T-cell (primary cell): ENCODE results near the gene ZIC2. TPM values are rescaled to one million over a fixed set of nuclear protein-coding genes. Genes with fewer than 3 reads are reported as not detected.
"Not testable (repeated sequence)": the region's sequence is repeated elsewhere in the genome, so short reads cannot be mapped to it uniquely, and the experiment has no call there.

Experiments used
- ATAC-seq, 4 experiments: fragments of 200-7000 bp in 3 of 4; fragments of 150-1000 bp in 1 of 4; cut with Tn5 transposase; replicated peaks in 1 of 4; 1 replicate in 3 of 4; 2 replicates in 1 of 4; pipeline ENCODE4 v1.10.0; 2021; ENCODE audit warnings: moderate library complexity in 3 of 4, mild to moderate bottlenecking in 2 of 4, moderate number of reproducible peaks in 1 of 4
- CTCF ChIA-PET, 2 donors: fragments of 300-600 bp; sonication (Branson Sonifier 250); formaldehyde crosslinking; loops; one replicate each; lab custom pipeline; 2022; ENCODE audit warnings: antibody characterized with exemption in 2 of 2; lab: Charles Lee
- POLR2A ChIA-PET, 2 donors: fragments of 300-600 bp; sonication (Branson Sonifier 250); formaldehyde crosslinking; loops; one replicate each; lab custom pipeline; 2022; ENCODE audit warnings: antibody characterized with exemption in 2 of 2; lab: Charles Lee
- DNase-seq, 35 experiments: peaks; one replicate each; pipeline versions ENCODE4 v3.0.0 to v3.0.0-alpha.2; 2013 to 2023
- H3K27ac ChIP-seq: one replicate; pipeline ENCODE4 v1.5.1; 2013; ENCODE audit warnings: low read length
- H3K27me3 ChIP-seq, 2 experiments: replicated peaks in 1 of 2; 1 replicate in 1 of 2; 2 replicates in 1 of 2; pipeline versions ENCODE4 v1.6.1 to v1.7.0; 2013; ENCODE audit warnings: low read length in 1 of 2, mixed read lengths in 1 of 2; ENCODE audit not compliant: control insufficient read depth in 2 of 2, insufficient read depth in 2 of 2; ENCODE audit errors: extremely low read depth in 1 of 2
- H3K36me3 ChIP-seq, 2 donors: 1 replicate in 1 of 2; 2 replicates in 1 of 2; pipeline versions ENCODE4 v1.6.1 to v1.7.0; 2013; ENCODE audit warnings: low read length in 1 of 2; ENCODE audit not compliant: control insufficient read depth in 2 of 2, insufficient read depth in 1 of 2; ENCODE audit errors: extremely low read depth in 1 of 2
- H3K4me1 ChIP-seq, 2 experiments: 1 replicate in 1 of 2; 2 replicates in 1 of 2; pipeline versions ENCODE4 v1.6.1 to v1.7.0; 2013; ENCODE audit warnings: low read length in 2 of 2, mixed read lengths in 1 of 2; ENCODE audit not compliant: insufficient read depth in 2 of 2, control insufficient read depth in 1 of 2; ENCODE audit errors: extremely low read depth in 1 of 2
- H3K4me3 ChIP-seq, 2 donors: 1 replicate in 1 of 2; 2 replicates in 1 of 2; pipeline versions ENCODE4 v1.5.1 to v1.7.0; 2013; ENCODE audit warnings: mild to moderate bottlenecking in 2 of 2, low read length in 1 of 2, moderate library complexity in 1 of 2; ENCODE audit not compliant: control insufficient read depth in 1 of 2; ENCODE audit errors: extremely low read depth in 1 of 2
- H3K9me3 ChIP-seq: 2 replicates; pipeline ENCODE4 v1.7.0; 2013
- H3K27ac Mint-ChIP-seq, 2 donors: one replicate each; pipeline ENCODE4 v1.8.0; 2020 to 2021; ENCODE audit warnings: mild to moderate bottlenecking in 2 of 2, mixed read lengths in 2 of 2
- H3K27me3 Mint-ChIP-seq, 2 donors: one replicate each; pipeline ENCODE4 v1.8.0; 2021 to 2022; ENCODE audit warnings: mixed read lengths in 2 of 2
- H3K36me3 Mint-ChIP-seq: one replicate; pipeline ENCODE4 v1.8.0; 2021; ENCODE audit warnings: mixed read lengths
- H3K4me1 Mint-ChIP-seq, 3 donors: one replicate each; pipeline ENCODE4 v1.8.0; 2020 to 2022; ENCODE audit warnings: mixed read lengths in 3 of 3, mild to moderate bottlenecking in 1 of 3
- H3K4me3 Mint-ChIP-seq, 3 donors: one replicate each; pipeline ENCODE4 v1.8.0; 2020 to 2022; ENCODE audit warnings: mild to moderate bottlenecking in 3 of 3, mixed read lengths in 3 of 3, moderate library complexity in 3 of 3
- H3K9me3 Mint-ChIP-seq, 3 donors: one replicate each; pipeline ENCODE4 v1.8.0; 2020 to 2022; ENCODE audit warnings: mixed read lengths in 3 of 3
- WGBS: methylation state at CpG from one replicate; pipeline ENCODE4 v1.1.5; 2013; ENCODE audit warnings: missing lambda C conversion rate; ENCODE audit not compliant: insufficient coverage; 5-methylcytosine and 5-hydroxymethylcytosine counted together
- total RNA-seq, 35 experiments: library from RNA in 6 of 35; stranded (reverse) in 6 of 35; fragments of 120-200 nt in 1 of 35; gene quantifications; one replicate each; pipeline versions ENCODE4 v1.2.1 to v1.2.4 and lab custom pipeline; 2013 to 2026

Gene ZIC2
- total RNA-seq, 5 donors from 2014 or later (not counting 1 experiment from before 2014, with no cell fraction given), result 0.10 to 0.88 (median 0.85) TPM; not detected in 2

DNA sequence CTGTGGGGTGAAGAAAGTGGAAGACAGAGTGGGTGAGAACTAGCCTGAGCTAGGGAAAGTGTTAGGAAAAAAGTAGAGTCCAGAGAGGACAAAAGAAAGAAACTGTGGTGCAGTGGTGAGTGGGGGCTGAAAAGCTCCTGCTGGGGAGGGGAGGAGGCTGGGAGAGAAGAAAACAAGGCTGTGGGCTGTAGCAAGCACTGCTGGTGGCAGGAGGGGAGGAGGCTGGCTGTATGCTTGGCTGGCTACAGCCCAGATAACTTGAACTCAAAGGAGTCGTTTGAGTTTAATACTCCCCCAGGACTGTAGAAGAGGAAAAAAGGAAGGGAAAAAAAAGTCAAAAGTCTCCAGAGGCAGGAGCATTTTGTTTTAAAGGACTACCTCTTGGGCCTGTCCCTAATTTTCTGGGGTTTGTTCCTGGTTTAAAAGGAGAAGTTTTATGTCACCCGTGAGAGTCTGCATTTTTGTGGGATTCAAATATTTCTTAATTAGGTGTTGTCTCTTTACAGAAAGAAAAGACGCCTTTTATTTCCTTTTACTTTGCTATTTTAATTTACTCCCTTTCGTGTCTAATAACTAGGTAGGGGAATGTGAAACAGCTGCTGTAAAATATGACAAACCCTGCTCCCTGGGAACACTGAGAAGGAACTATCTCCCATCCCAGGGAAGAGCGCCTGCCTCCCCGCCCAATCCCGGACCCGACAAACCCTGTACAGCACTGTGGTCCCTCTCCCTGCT lies 31.7 kb upstream of the ZIC2 start:
- WGBS, result no CpG with 5 or more reads among the region's 8 CpGs
- peaks cover 6 to 66% of the 10 kb centered on the region in 2 experiments for H3K27me3 ChIP-seq
- H3K36me3 ChIP-seq, result no peaks in the 10 kb centered on the region
- Mint-ChIP-seq H3K9me3 (no peaks in the 10 kb centered on the region), H3K27ac (no peak overlapping the region), H3K27me3 (peaks cover 57 to 79% of the 10 kb centered on the region in 2 donors), H3K4me1 (no peaks in the 10 kb centered on the region), H3K4me3 (no peak overlapping the region), H3K36me3 (no peaks in the 10 kb centered on the region)
- H3K9me3 ChIP-seq, result no peaks in the 10 kb centered on the region
- no peaks in the 10 kb centered on the region for H3K4me1 ChIP-seq
- CTCF ChIA-PET, result no interaction called here
- ATAC-seq (no peak), DNase-seq (no peak)
- H3K4me3 ChIP-seq, result no peak overlapping the region
- no peak overlapping the region for H3K27ac ChIP-seq
- POLR2A ChIA-PET, result no interaction called here

DNA sequence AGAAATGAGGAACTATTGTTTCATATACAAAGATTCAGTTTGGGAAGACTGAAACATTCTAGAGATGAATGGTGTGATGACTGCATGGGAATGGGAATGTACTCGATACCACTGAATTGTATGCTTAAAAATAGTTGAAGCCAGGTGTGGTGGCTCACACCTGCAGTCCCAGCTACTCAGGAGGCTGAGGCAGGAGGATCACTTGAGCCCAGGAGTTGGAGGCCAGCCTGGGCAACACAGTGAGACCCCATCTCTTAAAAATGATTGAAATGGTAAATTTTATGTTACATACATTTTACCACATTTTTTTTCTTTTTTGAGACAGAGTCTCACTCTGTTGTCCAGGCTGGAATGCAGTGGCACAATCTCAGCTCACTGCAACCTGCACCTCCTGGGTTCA lies 29.9 kb upstream of the ZIC2 start:
- POLR2A ChIA-PET, result interaction anchor here in 1 of 2 donors (0.6 to 0.7 kb wide), 2 partner anchors 35 to 842 kb away, joined by 3 to 5 read pairs; no protein-coding TSS in a partner anchor

DNA sequence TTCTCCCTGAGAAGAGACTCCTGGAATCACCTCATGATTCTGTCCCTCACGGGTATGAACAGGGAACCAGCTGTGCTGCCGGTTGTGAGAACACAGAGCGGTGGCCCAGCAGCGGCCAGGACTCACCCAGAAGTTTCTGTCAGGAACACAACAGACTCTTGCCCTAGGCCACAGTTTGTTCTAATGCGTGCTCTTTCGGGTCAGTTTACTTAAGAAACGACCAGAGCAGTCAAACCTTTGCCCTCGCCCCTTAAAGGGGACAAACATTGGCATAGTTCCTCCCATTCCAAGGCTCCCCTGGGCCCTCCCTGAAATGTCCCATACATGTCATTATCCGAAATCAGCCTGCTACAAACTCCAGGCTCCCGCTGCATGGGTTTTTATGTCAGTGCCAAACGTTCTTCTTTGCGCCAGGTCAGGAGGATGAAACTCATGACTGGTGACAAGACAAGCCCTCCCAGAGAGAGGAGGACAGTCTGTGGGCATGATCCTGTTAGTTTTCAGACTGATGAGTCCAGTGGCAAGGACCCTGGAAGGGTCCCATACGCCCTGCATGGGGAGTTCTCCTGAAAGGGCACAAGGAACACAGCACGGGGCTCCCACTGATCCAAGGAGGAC lies 28.3 kb upstream of the ZIC2 start:
- ChIA-PET CTCF (no interaction called here), POLR2A (interaction anchor here in 1 of 2 donors (0.7 kb wide), 1 partner anchor 610 kb away, joined by 3 read pairs; no protein-coding TSS in a partner anchor)
- no peaks in the 10 kb centered on the region for H3K36me3 ChIP-seq
- H3K4me3 Mint-ChIP-seq, result no peak overlapping the region
- DNase-seq, result no peak
- H3K4me3 ChIP-seq, result no peak overlapping the region
- H3K27ac ChIP-seq, result no peak overlapping the region
- peaks cover 55 to 85% of the 10 kb centered on the region in 2 donors for H3K27me3 Mint-ChIP-seq
- H3K27me3 ChIP-seq, result peaks cover 6 to 70% of the 10 kb centered on the region in 2 experiments
- no peaks in the 10 kb centered on the region for H3K9me3 Mint-ChIP-seq
- peaks cover 2 to 26% of the 10 kb centered on the region in 2 experiments for H3K4me1 ChIP-seq
- no peaks in the 10 kb centered on the region for H3K36me3 Mint-ChIP-seq
- peaks cover 14 to 24% (median 20%) of the 10 kb centered on the region in 3 donors for H3K4me1 Mint-ChIP-seq
- WGBS, result 79% methylated on average over 13 of the region's 14 CpGs
- H3K9me3 ChIP-seq, result no peaks in the 10 kb centered on the region
- ATAC-seq, result no peak
- no peak overlapping the region for H3K27ac Mint-ChIP-seq

More for the DNA sequence above, 29.9 kb upstream of the ZIC2 start:
- WGBS, result 80% methylated on average over 1 of the region's 1 CpG
- peaks cover 62 to 84% of the 10 kb centered on the region in 2 donors for H3K27me3 Mint-ChIP-seq
- H3K36me3 Mint-ChIP-seq, DNase-seq, H3K9me3 ChIP-seq, H3K4me3 ChIP-seq, H3K27ac ChIP-seq, H3K36me3 ChIP-seq, H3K4me3 Mint-ChIP-seq, H3K27ac Mint-ChIP-seq, ATAC-seq, H3K9me3 Mint-ChIP-seq: not testable (repeated sequence)
- CTCF ChIA-PET, result interaction anchor here (0.6 to 0.8 kb wide), 3 partner anchors 63 to 303 kb away, joined by 3 to 4 read pairs (median 3); no protein-coding TSS in a partner anchor
- Histone ChIP-seq H3K27me3 (peaks cover 6 to 68% of the 10 kb centered on the region in 2 experiments), H3K4me1 (peaks cover 2 to 13% of the 10 kb centered on the region in 2 experiments)
- H3K4me1 Mint-ChIP-seq, result peaks cover 8 to 11% (median 10%) of the 10 kb centered on the region in 3 donors

DNA sequence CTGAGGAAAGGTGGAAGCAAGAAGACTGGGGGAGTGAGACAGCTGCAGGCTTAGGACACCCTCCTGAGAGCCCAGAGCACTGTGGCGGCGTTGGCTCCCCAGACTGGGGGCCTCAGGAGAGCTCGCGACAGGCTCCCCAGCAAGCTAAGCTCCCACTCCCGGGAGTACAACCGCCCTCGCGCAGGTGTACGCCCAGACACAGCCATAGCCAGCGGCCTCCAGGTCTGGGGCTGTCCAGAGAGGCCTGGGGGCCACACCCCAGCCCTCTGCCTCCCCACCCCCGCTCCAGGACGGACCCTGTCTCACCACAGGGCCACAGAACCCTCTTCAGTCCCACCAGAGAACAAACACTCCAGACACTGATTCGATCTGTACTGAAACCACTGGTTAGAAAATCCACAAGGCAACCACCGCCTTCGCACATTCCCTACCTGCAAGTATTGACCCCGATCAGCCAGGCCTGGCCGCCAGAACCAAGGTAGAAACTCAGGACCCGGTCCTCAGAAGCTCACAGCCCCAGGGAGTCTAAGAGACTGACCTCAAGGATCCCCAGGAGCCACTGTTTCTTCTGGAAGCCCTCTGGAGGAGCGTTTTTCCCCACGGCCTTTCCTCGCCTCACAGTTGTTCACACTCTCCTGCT lies 26.4 kb upstream of the ZIC2 start:
- DNase-seq, result no peak
- Histone ChIP-seq H3K9me3 (no peaks in the 10 kb centered on the region), H3K4me1 (peaks cover 2 to 45% of the 10 kb centered on the region in 2 experiments), H3K27ac (no peak overlapping the region), H3K36me3 (no peaks in the 10 kb centered on the region), H3K27me3 (peaks cover 12 to 84% of the 10 kb centered on the region in 2 experiments), H3K4me3 (no peak overlapping the region)
- Mint-ChIP-seq H3K36me3 (peaks cover 2% of the 10 kb centered on the region), H3K9me3 (peaks cover 0 to 3% (median 0%) of the 10 kb centered on the region in 3 donors), H3K27me3 (peaks cover 58 to 89% of the 10 kb centered on the region in 2 donors), H3K4me3 (peak overlapping the region in 1 of 3 donors; percentile 70), H3K4me1 (peaks cover 19 to 36% (median 34%) of the 10 kb centered on the region in 3 donors), H3K27ac (peak overlapping the region in 1 of 2 donors; percentile 46)
- ChIA-PET POLR2A (no interaction called here), CTCF (interaction anchor here in 1 of 2 donors (1.1 kb wide), 1 partner anchor 15 kb away, joined by 4 read pairs; no protein-coding TSS in a partner anchor)
- WGBS, result 55% methylated on average over 16 of the region's 21 CpGs
- ATAC-seq, result no peak

DNA sequence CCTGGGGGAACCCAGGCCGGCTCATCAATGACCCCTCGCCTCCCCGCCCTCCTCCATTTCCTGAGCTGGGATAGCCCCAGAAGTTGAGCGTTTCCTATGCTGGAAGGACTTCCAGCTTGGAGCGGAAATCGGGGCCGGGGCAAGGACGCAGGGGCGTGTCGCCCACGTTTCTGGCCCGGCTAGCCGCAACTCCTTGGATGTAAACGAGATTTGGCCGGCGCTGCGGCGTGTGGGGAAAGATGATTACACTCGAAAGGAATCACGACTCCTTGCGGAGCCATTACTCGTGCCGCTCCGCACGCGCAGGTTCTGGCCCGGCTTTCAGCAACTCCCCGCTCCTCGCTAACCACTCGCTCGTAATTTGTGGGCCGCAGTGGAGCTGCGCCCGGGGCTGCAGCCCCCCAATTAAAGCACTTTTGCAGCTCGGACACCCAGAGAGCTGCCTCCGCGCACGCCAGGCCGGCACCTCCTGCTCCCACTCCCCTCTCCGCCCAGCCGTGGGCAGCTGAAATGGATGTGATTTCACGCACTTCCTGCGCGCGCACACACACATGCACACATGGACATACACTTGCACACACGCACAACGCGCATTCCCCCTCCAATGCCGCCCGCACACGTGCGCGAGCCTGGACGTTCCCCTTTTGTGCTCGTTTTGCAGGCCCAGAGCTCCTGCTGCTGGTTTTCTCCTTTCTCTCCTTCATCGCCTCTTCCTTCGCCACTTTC lies 25.7 kb upstream of the ZIC2 start:
- H3K4me3 ChIP-seq, result peak overlapping the region in 1 of 2 donors; percentile 45
- CTCF ChIA-PET, result interaction anchor here in 1 of 2 donors (1.1 kb wide), 1 partner anchor 14 kb away, joined by 4 read pairs; no protein-coding TSS in a partner anchor
- POLR2A ChIA-PET, result no interaction called here

More for the DNA sequence above, 25.7 kb upstream of the ZIC2 start:
- ATAC-seq (peak in 2 of 4 experiments; percentile 21 to 26), DNase-seq (no peak)
- Histone ChIP-seq H3K27me3 (peaks cover 13 to 84% of the 10 kb centered on the region in 2 experiments), H3K27ac (no peak overlapping the region), H3K4me1 (peaks cover 2 to 46% of the 10 kb centered on the region in 2 experiments), H3K9me3 (no peaks in the 10 kb centered on the region), H3K36me3 (no peaks in the 10 kb centered on the region)
- 6% methylated on average over 50 of the region's 57 CpGs for WGBS
- Mint-ChIP-seq H3K36me3 (peaks cover 2% of the 10 kb centered on the region), H3K9me3 (peaks cover 0 to 3% (median 0%) of the 10 kb centered on the region in 3 donors), H3K27ac (no peak overlapping the region), H3K4me1 (peaks cover 22 to 40% (median 37%) of the 10 kb centered on the region in 3 donors), H3K4me3 (peak overlapping the region; percentile 32 to 70 (median 51)), H3K27me3 (peaks cover 58 to 89% of the 10 kb centered on the region in 2 donors)
